Astrocyte of the cerebellum (primary cell): ENCODE measurements around the gene HIVEP3.

Experiments used
- DNase-seq: peaks from one replicate; pipeline ENCODE4 v3.0.0-alpha.2; 2011; ENCODE audit warnings: low read depth
- H3K4me3 ChIP-seq: 2 replicates; pipeline ENCODE4 v1.5.1; 2011; ENCODE audit warnings: mild to moderate bottlenecking, low read depth, low read length, moderate library complexity
- CTCF ChIP-seq: IDR thresholded peaks from 2 replicates; pipeline ENCODE4 v1.5.1; 2012; ENCODE audit warnings: low read length, low read depth, moderate library complexity, mild to moderate bottlenecking; ENCODE audit errors: missing control alignments
- in situ Hi-C: cut with HindIII; loops from 2 replicates; pipeline ENCODE4 v1.10.0; 2017; ENCODE audit warnings: low sequenced_read_pairs

HIVEP3 gene

GRCh38 chr1:41611932-41612450 is 306.7 kb downstream of the HIVEP3 start:
- in situ Hi-C loops, result no loop called here
- H3K4me3 ChIP-seq, result no peak overlapping the region
- DNase-seq, result no peak
- no peak for TF ChIP-seq CTCF

DNA sequence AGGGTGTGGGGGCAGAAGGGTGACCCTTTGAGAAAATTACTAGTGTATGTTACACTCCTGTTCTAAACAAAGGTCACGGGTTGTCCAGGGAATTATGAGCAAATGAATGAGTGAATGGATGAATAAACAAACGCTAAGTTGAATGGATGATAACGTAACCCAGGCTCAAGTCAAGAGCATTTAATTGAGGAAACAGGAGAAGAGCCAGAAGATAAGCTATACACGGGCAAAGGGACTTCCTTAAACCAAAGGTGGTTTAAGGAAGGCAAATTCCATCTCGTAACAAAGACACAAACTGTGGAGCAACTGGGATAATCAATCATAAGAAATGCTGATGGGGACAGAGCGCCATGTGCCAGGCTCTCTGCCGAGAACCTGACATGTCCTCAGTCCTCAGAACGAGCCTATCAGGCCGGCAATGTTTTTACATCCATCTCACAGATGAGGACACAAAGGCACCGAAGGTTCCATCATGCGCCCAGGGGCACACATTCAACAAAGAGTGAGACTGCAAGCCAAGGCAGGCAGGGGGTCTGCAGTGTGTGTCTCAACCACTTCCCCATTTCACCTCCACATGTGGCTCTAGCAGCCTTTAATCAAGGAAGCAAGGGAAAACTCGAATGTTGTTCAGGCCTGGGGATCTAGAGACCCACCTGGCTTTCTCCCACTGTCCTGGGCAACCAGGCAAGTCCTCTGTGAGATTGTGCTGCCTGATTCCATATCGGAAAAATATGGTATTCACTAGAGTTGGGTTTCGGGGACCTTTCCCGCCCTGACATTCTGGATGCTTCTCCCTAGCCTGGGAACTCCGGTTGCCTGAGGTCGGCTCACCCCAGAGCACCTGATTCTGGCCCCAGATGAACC is 307.4 kb downstream of the HIVEP3 start:
- no peak for TF ChIP-seq CTCF
- DNase-seq, result no peak
- no peak overlapping the region for H3K4me3 ChIP-seq
- in situ Hi-C loops, result no loop called here

- in situ Hi-C loops, result no loop called here
These were observed 308.4 kb downstream of the HIVEP3 start for GRCh38 chr1:41610361-41610760.

GRCh38 chr1:41609166-41609883 is 309.4 kb downstream of the HIVEP3 start:
- TF ChIP-seq CTCF, result no peak
- in situ Hi-C loops, result no loop called here
- H3K4me3 ChIP-seq, result no peak overlapping the region
- DNase-seq, result no peak

More at GRCh38 chr1:41610361-41610760, 308.4 kb downstream of the HIVEP3 start:
- H3K4me3 ChIP-seq, result no peak overlapping the region
- no peak for DNase-seq
- TF ChIP-seq CTCF, result no peak

GRCh38 chr1:41608211-41608610 is 310.5 kb downstream of the HIVEP3 start:
- H3K4me3 ChIP-seq, result no peak overlapping the region
- in situ Hi-C loops, result no loop called here
- TF ChIP-seq CTCF, result no peak
- no peak for DNase-seq

- TF ChIP-seq CTCF, result no peak
- no peak overlapping the region for H3K4me3 ChIP-seq
- in situ Hi-C loops, result no loop called here
- DNase-seq, result no peak
These were observed 310.9 kb downstream of the HIVEP3 start for GRCh38 chr1:41607808-41608207.
